GM18508 (cell line): ENCODE measurements around the gene RIMBP3C.
"Not testable (repeated sequence)": the region's sequence is repeated elsewhere in the genome, so short reads cannot be mapped to it uniquely, and the experiment has no call there.

Experiments used
- ATAC-seq: cut with Tn5 transposase; IDR thresholded peaks from one replicate; pipeline ENCODE4 v1.9.1; 2021; ENCODE audit warnings: moderate number of reproducible peaks; ENCODE audit not compliant: insufficient read depth, unreplicated experiment

RIMBP3C gene

DNA sequence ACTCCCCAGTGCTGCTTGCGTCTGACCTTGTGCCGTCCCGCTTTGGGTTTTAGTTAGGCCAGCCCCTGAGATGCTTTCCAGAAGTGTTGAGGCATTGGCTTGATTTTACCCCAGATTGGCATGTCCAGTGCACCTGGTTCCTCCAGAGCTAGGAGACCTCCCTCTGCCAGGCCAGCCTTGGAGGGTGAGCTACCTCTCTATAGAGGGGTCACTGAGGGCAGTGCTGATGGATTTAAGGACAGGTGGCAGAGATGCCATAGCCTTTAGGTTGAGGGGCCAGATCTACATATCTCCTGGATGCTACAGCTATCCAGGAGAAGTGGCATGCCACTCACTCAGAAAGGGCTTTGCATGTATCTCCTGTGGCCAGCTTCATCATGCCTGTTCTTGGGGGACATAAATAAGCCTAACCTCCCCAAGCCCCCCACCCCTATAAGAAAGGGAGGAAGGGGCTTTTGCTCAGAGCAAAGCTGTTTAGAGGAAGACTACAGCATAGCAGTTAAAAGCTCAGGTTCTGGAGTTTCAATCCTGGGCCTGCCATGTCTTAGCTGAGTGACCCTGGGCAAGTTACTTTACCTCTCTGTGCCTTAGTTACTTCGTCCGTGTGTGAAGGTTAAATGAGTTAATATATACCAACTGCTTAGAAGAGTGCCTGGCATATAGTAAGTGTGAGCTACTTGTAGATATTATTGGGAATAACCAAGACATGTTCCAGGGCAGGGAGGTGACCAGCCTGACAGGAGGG lies 22.7 kb upstream of the RIMBP3C start:
- no peak for ATAC-seq

GRCh38 chr22:21573293-21573734 lies 22.1 kb upstream of the RIMBP3C start:
- ATAC-seq = no peak

- ATAC-seq = no peak
These were observed 20.4 kb upstream of the RIMBP3C start for GRCh38 chr22:21571679-21572078.

DNA sequence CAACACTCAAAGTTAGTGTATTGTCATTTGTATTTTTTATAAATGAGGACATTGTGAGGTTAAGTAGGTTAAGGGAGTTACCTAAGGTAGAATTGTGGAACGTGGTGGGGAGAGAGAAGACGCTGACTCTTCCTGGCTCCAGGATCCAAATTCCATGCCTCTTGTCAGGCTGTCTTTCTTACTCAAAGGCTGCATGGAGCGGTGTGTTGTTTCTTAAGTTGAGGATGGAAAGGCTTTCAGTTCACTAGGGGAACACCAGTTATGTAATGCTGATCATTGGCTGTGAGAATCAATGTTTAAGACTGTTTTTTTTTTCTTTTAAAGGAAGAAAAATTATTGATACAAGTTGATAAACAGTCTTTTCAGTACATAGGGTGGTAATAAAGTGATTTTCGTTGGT lies 19.1 kb upstream of the RIMBP3C start:
- ATAC-seq = no peak

DNA sequence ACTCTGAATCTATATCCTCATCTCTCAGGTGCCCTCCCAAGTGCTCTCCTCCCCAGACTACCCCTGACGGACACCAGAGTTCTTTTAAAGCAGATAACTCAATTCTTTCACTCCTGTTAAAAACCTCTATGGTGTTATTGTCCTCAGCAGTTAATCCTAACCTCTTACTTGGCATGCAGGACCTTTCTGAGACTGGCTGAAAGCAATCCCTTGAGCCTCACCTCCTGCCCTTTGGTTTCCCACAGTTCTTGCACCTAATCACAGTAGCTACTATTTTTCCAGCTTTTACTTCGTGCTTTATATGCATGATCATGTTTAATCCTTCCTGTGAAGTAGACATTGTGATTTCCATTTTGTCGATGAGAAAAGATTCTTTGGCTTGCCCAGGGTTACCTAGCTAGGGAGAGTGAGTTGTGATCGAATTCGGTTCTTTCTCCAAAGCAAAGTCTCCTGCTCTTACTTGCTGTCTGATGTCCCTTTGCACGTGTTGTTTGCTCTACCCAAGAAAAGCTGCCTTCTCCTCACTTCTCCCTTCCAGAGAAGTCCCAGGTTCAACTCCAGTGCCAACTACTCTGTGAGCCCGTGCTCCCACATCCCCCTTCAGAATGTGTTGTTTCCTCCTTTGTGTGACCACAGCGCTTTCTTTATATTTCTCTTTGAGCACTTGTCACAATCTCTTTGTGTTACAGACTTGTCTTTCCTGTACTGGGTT lies 18.4 kb upstream of the RIMBP3C start:
- ATAC-seq = no peak

DNA sequence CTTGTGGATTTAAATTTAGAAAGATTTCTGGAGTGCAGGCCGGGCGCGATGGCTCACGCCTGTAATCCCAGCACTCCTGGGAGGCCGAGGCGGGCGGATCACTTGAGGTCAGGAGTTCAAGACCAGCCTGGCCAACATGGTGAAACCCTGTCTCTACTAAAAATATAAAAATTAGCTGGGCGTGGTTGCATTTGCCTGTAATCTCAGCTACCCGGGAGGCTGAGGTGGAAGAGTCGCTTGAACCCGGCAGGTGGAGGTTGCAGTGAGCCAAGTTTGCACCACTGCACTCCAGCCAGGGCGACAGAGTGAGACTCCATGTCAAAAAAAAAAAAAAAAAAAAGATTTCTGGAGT lies 17.8 kb upstream of the RIMBP3C start:
- ATAC-seq = not testable (repeated sequence)

DNA sequence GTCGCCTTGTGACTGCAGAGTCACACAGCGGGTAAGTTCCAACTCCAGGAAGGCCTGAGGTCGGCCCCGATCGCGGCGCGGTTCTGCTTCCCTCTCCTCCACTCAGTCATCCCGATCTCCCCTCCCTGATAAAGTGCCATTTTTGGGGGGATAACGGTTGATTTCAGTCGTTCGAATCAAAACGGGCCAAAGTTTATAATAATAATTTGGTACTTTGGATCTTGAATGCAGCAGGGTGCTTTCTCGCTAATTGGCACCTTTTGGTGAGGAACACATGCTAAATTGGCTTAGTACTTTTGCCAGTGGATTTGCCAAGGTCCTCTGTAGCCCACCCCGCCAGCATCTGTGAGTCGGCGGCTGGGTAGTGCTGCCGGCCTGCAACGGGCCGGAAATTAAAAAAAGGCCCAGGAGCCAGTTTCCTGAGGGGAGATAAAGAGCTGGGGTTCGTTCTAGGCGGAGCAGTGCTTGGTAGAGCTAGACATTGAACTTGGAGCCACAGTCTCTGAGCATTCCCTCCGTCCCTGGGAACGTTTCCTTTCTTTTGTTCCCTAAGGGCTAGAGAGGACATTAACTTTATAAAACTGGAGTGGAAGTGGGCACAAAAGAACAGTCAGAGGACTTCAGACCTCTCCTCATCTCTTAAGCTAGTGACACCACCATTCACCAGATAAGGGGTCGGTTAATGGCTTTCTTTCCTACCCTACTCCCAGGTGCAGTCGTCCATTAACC lies 17.2 kb upstream of the RIMBP3C start:
- no peak for ATAC-seq

GRCh38 chr22:21567456-21568346 lies 16.4 kb upstream of the RIMBP3C start, which contains the start of gene UBE2L3:
UBE2L3 (plus strand) TSS chr22:21567714; CDS start chr22:21567745, 31 bp downstream.
- ATAC-seq = no peak

DNA sequence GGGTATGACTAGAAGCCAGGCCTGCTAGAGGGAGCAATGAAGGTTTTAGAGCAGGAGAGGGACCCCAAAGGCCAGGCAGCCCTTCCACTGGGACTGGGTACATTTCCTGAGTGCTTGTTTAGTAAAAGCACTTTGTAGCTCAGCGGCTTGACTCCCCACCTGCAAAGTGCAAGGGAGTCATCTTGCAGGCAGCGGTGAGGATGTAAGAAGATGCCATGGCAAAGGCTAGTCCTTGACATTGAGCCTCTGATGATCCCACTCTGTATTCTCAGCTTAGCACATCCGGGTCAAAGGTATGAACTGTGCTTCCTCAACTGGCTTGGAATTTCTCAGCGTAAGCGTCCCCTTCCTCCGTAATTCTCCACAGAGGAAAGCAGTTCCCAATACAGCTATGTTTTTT lies 13.2 kb upstream of the RIMBP3C start:
- no peak for ATAC-seq

DNA sequence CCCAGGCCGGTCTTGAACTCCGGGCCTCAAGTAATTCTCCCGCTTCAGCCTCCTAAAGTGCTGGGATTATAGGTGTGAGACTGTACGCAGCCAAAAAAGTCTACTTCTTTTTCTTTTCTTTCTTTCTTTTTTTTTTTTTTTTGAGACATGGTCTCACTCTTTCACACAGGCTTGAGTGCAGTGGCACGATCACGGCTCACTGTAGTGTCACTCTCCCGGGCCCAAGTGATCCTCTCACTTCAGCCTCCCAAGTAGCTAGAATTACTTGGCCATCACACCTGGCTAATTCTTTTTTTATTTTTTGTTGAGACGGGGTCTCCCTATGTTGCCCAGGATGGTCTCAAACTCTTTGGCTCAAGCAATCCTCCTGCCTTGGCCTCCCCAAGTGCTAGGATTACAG lies 12.7 kb upstream of the RIMBP3C start:
- ATAC-seq = no peak

DNA sequence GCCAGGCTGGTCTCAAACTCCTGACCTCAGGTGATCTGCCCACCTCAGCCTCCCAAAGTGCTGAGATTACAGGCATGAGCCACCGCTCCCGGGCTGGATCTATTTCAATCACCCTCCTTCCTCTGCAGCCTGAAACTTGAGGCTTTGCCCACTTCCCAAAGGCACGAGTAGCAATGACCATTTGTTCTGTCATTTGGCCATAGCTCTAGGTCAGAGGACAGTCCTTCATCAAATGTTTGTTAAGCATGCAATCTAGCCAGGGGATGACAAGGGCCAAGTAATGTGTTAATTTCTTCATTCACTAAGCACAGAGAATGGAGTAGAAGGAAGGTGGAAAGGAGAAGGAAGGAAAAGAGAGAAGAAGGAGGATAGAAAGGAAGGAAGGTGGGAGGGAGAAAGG lies 9.4 kb upstream of the RIMBP3C start:
- ATAC-seq = not testable (repeated sequence)

- ATAC-seq = not testable (repeated sequence)
These were observed 8.3 kb upstream of the RIMBP3C start for GRCh38 chr22:21559345-21560125.

DNA sequence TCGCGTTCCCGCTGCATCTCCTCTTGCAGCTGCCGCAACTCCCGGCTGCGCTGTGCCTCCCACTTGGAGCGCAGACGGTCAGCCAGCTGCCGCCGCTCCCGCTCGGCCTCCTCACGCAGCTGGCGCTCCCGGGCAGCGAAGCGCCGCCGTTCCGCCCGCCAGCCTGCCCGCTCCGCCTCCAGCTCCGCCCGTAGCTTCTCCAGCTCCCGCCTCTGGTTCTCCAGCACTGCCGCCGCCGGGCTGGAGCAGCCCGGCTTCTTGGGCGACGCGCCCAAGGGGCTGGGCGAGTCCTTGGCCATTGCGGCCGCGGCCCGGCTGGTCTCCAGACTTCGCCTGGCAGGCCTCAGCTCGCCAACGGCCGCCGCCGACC lies 598 bp downstream of the RIMBP3C start:
- ATAC-seq = not testable (repeated sequence)

DNA sequence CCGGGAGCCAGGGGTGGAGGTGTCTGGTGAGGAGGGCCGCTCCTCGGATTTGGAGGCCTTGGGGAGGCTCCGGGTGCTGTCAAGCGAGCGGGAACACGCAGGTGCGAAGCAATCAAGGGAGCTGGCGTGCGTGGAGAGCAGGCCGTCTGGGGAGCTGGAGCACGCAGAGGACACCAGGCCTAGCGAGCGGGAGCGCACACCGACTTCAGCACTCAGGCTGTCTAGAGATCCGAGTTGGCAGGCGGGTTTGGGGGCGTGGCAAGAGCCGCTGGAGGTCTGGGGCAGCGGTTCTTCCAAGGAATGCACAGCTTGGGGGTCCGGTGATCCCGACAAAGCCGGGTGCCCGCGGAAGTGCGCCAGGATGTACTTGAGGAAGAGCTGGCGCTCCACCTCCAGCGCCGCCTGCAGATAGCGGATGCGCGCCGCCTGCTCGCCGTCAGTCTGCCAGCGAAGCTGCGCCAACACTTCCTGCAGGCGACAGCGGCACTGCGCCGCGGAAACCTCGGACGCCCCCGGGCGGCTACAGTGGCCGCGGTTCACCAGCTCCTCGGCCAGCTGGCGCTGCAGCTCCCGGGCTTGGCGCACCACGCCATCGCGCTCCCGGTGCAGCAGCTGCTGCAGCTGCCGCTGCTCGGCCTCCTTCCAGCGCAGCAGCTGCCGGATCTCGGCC lies 1.1 kb downstream of the RIMBP3C start:
- ATAC-seq = not testable (repeated sequence)

DNA sequence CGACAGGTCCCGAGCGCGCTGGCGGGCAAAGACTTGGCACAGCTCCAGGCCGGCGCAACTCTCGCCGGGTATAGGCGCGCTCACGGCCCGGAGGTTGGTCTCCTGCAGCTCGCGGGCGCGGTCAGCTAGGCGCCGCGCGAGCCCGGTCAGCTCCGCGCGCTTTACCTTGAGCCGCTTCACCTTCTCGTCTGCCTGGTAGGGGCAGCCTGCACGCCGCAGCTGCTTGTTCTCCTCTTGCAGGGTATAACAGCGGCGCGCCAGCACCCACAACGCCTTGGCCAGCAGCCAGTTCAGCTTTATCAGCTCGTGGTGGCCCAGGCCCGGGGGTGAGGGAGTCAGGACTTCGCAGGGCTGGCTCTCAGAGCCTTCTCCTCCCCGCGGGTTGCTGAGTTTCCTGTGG lies 1.7 kb downstream of the RIMBP3C start:
- ATAC-seq = not testable (repeated sequence)

DNA sequence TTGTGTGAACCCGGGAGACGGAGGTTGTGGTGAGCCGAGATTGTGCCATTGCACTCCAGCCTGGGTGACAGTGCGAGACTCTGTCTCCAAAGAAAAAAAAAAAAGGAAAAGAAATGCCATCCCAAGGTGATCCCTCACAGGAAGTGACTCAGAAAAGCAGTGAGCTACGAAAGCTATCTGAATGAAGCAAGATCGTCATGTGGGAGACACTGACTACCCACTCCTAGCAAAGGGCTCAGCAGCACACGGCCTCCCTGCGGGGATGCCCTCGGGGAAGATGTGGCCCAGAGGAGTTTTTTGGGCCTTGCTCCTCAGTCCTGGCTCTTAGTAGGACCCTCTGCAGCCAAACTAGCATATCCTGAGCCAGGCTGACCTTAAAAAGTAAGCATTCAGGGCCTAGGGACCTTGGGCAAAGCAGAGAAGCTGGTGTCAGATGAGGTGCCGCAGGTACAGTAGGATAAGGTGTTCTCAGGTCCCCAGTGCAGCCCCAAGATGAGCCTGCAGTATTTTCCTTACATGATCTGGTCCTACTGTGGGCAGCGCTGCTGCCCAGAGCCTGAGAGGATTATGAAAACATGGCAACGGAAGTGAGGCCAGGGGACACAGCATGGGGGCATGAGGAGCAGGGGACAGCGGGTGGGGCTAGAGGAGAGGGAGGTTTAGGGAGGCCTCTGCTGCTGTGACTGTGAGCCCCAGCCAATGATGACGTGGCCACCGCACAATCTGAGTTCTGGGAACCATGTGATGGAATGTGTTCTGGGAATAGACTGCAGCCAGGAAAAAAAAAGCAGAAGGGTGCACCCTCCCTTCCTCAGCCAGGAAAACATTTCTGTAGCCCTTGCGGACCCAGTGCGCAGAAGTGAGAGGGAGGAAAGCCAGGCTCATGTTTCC lies 6.6 kb downstream of the RIMBP3C start:
- ATAC-seq = not testable (repeated sequence)

DNA sequence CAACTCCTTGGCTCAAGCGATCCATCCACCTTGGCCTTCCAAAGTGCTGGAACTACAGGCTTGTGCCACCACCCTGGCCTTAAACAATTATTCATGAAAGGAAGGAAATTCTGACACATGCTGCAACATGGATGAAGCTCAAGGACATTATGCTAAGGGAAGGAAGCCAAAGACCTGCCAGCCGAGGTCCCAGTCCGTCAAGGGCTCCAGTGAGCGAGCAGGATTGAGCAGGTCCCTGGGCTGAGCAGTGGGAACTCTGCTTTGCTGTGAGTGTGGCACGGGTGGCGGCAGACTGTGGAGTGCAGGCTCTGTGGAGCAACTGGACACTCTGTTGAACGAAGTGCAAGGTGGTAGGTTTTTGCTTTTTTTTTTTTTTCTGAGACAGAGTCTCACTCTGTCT lies 11.4 kb downstream of the RIMBP3C start:
- ATAC-seq = not testable (repeated sequence)
